ENCODE measurements around the gene AMACR.

AMACR gene

GRCh38 chr5:33978306-33978705, 29.5 kb downstream of the AMACR start:
- no peak for TF ChIP-seq CTCF (conservative IDR thresholded peaks at IDR 0.05)
- TF ChIP-seq ZFX (IDR thresholded peaks at IDR 0.05) = no peak
- H3K27ac ChIP-seq = no peak overlapping the region

DNA sequence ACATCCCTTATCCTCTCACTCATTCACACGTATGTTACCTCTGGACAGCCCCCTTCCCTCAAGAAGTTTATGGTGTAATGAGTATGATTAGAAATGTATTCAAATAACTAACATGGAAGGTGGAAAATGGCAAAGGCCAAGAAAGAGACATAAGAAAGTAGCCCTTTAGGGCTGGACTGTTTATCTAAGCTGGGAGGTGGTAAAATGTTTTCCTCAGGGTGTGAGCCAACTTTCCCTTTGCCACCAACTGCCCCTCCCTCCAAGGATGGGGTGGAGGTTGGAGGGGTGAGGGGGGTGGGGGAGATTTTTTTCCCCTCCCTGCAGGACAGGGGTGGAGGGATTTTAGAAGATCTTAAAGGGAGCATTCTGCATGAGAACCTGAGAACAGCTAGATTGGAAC, 31.5 kb downstream of the AMACR start:
- TF ChIP-seq CTCF (conservative IDR thresholded peaks at IDR 0.05) (no peak), ZFX (IDR thresholded peaks at IDR 0.05) (no peak)
- H3K27ac ChIP-seq = no peak overlapping the region; the same call in 1 of the 2 replicates

DNA sequence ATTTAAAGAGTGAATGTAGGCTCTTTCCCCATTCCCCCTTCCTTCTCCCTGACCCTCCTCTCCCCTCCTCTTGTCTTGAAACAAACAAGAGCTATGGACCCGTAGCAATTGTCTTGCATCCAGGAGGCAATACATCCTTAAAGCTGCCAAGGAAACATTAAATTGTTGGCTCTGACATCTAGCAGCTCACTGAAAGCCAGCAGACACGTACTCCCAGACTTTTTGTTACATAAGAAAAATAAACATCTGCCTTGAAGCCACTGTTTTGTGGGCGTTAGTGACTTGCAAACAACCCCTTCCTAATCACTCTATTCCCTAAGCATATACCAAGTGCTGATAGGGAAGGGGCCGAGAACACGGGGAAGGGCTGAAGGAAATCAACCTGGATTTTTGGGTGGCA, 32.0 kb downstream of the AMACR start:
- TF ChIP-seq ZFX (IDR thresholded peaks at IDR 0.05) (no peak), CTCF (conservative IDR thresholded peaks at IDR 0.05) (no peak)
- H3K27ac ChIP-seq = no peak overlapping the region; the same call in 1 of the 2 replicates

DNA sequence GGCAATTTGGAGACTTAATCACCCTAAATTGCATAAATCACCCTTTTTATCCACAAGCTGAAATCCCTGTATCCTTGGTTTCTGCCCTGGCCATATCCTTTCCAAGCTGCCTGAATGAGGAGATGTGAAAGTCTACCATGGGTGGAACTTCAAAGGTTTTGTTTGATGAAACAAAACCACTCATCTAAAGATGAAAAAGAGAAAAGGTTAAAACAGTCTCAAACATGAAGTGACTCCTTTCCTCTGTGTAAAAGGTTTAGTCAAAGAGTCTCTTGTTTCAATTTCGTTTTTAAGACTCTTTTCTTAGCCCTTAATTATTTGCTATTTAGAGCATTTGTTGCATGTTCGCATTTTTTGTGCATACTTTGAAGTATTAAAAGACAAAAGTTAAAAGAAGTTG, 34.6 kb downstream of the AMACR start:
- TF ChIP-seq ZFX (IDR thresholded peaks at IDR 0.05) (no peak), CTCF (conservative IDR thresholded peaks at IDR 0.05) (no peak)
- H3K27ac ChIP-seq = no peak overlapping the region

DNA sequence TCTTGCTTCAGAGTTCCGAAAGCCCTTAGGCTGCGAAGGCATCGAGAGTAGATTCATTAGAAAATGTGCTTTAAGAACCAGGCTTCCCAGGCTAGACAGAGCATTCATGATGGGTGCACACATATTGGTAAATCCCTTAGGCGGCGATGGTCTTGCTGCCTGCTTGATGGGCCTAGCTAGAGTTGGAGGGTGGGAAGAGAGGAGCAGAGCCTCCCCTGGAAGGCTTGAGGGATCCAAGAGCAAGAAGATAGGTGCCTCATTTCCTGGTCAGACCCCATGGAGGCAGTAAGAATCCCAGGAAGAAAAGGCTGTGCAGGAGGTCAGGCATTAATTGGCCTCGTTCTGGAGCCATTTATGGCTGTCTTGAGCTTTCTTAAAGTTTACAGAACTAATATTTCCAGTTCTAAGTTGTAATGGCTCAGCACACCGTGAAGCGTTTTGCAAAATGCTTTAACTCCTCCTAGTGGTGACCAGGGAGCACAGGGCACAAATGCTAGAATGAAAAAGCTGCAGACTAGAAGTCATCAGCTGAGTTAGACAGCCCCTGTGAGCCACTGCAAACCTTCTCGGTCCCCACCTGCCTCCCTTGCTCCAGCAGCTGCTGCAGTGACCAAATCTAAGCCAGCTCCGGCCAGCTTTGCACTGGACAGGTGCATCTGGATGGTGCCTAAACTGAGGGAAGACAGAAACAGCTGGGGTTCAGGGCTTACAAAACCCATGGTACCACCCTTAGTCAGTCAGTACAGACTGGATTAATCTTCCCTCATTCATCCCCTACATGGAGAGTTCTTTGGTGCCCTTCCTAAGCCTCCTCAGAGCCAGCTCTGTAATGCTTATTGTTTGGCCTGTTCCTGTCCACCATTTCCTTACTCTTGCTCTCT, 38.0 kb downstream of the AMACR start:
- TF ChIP-seq ZFX (IDR thresholded peaks at IDR 0.05) (no peak), CTCF (conservative IDR thresholded peaks at IDR 0.05) (peak; percentile 82)
- H3K27ac ChIP-seq = peak overlapping the region; percentile 34; the same call in 1 of the 2 replicates

GRCh38 chr5:33968211-33969005, 39.4 kb downstream of the AMACR start:
- TF ChIP-seq CTCF (conservative IDR thresholded peaks at IDR 0.05) = no peak
- no peak for TF ChIP-seq ZFX (IDR thresholded peaks at IDR 0.05)
- no peak overlapping the region for H3K27ac ChIP-seq

GRCh38 chr5:33966805-33967204, 41.0 kb downstream of the AMACR start:
- no peak for TF ChIP-seq ZFX (IDR thresholded peaks at IDR 0.05)
- TF ChIP-seq CTCF (conservative IDR thresholded peaks at IDR 0.05) = no peak
- no peak overlapping the region for H3K27ac ChIP-seq
